NCI-H446 treated with DMSO at 0.1 percent for 48 hours (cell line): ENCODE results near the gene CLRN1.

Experiments
- DNase-seq: peaks from one replicate; lab custom pipeline; 2025; lab: John Stamatoyannopoulos, UW

The CLRN1 gene

DNA sequence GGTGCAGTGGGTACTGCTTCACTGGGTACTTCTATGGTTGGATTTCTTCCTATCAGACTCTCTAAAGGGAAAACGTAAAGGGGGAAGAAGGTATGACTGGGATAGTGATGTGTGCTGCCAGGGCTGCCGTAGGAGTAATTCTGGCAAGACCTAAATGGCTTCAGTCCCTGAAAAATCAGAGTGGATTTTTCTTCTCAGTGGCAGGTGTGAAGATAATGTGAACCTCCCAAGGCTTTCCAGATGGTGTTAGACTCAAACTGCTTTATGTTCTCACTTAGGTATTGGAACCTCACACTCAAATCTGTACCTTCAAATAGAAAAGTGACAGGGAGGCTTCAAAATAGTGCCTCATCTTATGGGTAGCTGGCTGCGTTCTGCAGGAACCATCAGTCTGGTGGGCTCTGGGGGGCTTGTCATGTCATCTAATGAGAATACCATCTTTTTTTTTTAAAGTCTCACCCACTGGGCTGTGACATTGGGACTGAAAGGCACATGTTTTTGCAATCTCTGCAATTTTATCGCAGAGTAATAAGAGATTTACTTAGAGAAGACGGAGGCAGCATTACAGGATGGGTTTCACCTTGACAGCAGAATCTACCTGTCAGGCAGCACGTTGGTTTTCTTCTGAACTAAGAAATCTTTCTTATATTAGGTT, 95.8 kb downstream of the CLRN1 start:
- no peak for DNase-seq
